ENCODE measurements around the gene CAPN11. TPM values are rescaled to one million over a fixed set of nuclear protein-coding genes. Genes with fewer than 3 reads are reported as not detected.
A peak's percentile ranks its signal among the peaks of the same experiment; 100 is the strongest.

The CAPN11 gene
- total RNA-seq, 1 donor from 2014 or later = 2.3 TPM

- Mint-ChIP-seq H3K27ac (ENCODE audit: unreplicated experiment) (peak overlapping the region; percentile 26), H3K36me3 (ENCODE audit: low read depth, unreplicated experiment) (peaks cover 14% of the 10 kb centered on the region), H3K27me3 (ENCODE audit: unreplicated experiment) (peaks cover 2% of the 10 kb centered on the region), H3K9me3 (ENCODE audit: unreplicated experiment) (no peaks in the 10 kb centered on the region), H3K4me3 (ENCODE audit: unreplicated experiment) (peak overlapping the region; percentile 89), H3K4me1 (ENCODE audit: unreplicated experiment) (peaks cover 48% of the 10 kb centered on the region)
- TF ChIP-seq CTCF (IDR thresholded peaks at IDR 0.05; ENCODE audit: unreplicated experiment) = no peak
- DNase-seq (ENCODE audit: low spot score) = no peak
Measured at GRCh38 chr6:44224029-44224964, 65.7 kb downstream of the CAPN11 start.

GRCh38 chr6:44224965-44225305 lies 66.3 kb downstream of the CAPN11 start:
- peaks cover 2% of the 10 kb centered on the region for H3K27me3 Mint-ChIP-seq (ENCODE audit: unreplicated experiment)

GRCh38 chr6:44225579-44226325 lies 67.1 kb downstream of the CAPN11 start:
- TF ChIP-seq CTCF (IDR thresholded peaks at IDR 0.05; ENCODE audit: unreplicated experiment) = no peak
- H3K4me1 Mint-ChIP-seq (ENCODE audit: unreplicated experiment) = peaks cover 44% of the 10 kb centered on the region
- DNase-seq (ENCODE audit: low spot score) = no peak
- no peaks in the 10 kb centered on the region for H3K9me3 Mint-ChIP-seq (ENCODE audit: unreplicated experiment)
- H3K36me3 Mint-ChIP-seq (ENCODE audit: low read depth, unreplicated experiment) = peaks cover 23% of the 10 kb centered on the region
- peak overlapping the region; percentile 45 for H3K27ac Mint-ChIP-seq (ENCODE audit: unreplicated experiment)
- no peak overlapping the region for H3K4me3 Mint-ChIP-seq (ENCODE audit: unreplicated experiment)
- H3K27me3 Mint-ChIP-seq (ENCODE audit: unreplicated experiment) = peaks cover 2% of the 10 kb centered on the region

More at GRCh38 chr6:44224965-44225305, 66.3 kb downstream of the CAPN11 start:
- DNase-seq (ENCODE audit: low spot score) = no peak
- Mint-ChIP-seq H3K27ac (ENCODE audit: unreplicated experiment) (no peak overlapping the region), H3K4me1 (ENCODE audit: unreplicated experiment) (peaks cover 46% of the 10 kb centered on the region), H3K9me3 (ENCODE audit: unreplicated experiment) (no peaks in the 10 kb centered on the region), H3K36me3 (ENCODE audit: low read depth, unreplicated experiment) (peaks cover 17% of the 10 kb centered on the region), H3K4me3 (ENCODE audit: unreplicated experiment) (peak overlapping the region; percentile 89)
- TF ChIP-seq CTCF (IDR thresholded peaks at IDR 0.05; ENCODE audit: unreplicated experiment) = no peak

GRCh38 chr6:44226368-44227147 lies 67.9 kb downstream of the CAPN11 start:
- TF ChIP-seq CTCF (IDR thresholded peaks at IDR 0.05; ENCODE audit: unreplicated experiment) = no peak
- Mint-ChIP-seq H3K27ac (ENCODE audit: unreplicated experiment) (no peak overlapping the region), H3K4me3 (ENCODE audit: unreplicated experiment) (no peak overlapping the region), H3K4me1 (ENCODE audit: unreplicated experiment) (peaks cover 40% of the 10 kb centered on the region), H3K36me3 (ENCODE audit: low read depth, unreplicated experiment) (peaks cover 31% of the 10 kb centered on the region), H3K27me3 (ENCODE audit: unreplicated experiment) (peaks cover 3% of the 10 kb centered on the region), H3K9me3 (ENCODE audit: unreplicated experiment) (no peaks in the 10 kb centered on the region)
- no peak for DNase-seq (ENCODE audit: low spot score)

All from endothelial cell (in vitro differentiated cells).